Glomerular visceral epithelial cell (primary cell): Measurements from ENCODE around the gene SRRM2.
A peak's percentile ranks its signal among the peaks of the same experiment; 100 is the strongest.

Experiments used
- DNase-seq: peaks from one replicate; pipeline ENCODE4 v3.0.0-alpha.2; 2016; ENCODE audit errors: extremely low spot score

SRRM2 gene

DNA sequence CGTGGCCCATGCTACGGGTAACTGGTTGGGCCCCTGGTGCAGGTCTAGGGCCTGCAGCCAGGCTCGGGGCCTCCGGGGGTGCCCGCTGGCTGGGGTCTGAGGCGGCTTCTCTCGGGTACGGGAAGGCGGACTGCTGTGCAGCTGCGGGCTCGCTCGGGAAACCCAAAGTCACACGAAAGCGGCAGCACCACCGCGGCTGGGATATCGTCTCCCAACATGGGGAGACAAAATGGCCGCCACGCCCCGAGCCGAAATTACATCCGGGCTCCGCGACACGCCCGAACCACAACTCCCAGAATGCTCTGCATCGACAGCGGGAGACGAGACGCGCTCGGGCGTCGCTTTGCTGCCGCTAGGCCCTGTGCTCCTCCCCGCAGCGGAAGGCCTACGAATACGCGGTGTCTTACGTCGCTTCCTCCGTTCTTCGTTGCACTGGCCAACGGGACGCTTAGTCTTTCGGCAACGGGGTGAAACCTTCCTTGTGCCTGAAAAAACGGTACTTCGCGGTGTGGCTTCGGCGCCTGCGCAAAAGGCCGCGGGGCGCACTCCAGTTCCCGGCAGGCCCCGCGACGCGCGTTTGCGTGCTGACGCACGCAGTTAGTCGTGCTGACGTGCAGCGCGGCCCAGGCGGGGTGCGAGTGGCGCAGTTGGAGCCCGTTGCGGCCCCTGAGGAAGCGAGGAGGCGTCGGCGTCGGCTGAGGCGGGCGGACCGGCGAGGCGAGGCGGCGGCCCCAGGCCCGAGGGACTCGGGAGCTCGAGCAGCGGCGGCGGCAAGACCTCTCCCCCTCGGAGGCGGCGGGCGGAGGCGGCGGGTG, at the start of gene SRRM2:
Gene SRRM2 (plus strand): TSS at position 604 of the 815 bp plus-strand sequence. CDS start 3,727 bp downstream, outside the sequence.
- peak; percentile 92 for DNase-seq

DNA sequence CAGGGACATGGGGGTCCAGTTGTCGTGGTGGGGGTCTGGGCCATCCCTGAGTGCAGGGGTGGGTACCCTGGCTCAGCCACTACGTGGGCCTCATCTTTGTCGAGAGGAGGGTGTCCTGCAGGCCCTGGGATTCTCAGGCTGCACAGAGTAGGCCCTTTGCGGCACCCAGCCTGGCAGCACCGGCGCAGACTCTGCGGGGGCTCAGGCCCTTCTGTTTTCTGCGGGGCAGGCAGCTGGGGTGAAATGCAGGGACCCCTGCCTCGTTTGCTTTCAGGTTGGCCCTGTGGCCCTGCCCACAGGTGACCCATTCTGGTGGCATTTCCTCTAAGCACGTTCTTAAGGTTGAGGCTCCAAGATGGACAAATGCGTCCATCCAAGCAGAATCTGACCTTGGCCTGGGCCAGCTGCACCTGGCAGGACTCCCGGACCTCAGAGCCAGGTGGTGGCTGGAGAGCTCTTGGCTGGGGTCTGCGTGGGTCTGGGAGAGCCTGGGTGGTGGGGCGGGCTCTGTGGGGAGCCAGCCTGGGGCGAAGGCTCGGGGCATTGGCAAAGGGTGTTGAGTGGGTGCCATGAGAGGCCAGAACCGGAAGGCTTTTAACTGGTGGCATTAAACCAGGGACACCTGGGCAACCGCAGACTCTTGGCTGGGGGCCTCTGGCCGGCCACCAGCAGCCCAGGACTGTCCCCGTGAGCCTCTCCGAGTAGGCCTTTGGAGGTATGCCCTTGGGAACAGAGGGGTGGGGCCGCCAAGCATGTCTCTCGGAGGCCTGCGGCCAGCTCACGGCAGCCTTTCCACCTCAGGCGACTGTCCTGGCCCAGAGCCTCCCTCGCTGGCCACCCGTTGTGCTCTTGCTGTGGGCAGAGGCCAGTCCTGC, 49.3 kb upstream of the SRRM2 start:
- no peak for DNase-seq

DNA sequence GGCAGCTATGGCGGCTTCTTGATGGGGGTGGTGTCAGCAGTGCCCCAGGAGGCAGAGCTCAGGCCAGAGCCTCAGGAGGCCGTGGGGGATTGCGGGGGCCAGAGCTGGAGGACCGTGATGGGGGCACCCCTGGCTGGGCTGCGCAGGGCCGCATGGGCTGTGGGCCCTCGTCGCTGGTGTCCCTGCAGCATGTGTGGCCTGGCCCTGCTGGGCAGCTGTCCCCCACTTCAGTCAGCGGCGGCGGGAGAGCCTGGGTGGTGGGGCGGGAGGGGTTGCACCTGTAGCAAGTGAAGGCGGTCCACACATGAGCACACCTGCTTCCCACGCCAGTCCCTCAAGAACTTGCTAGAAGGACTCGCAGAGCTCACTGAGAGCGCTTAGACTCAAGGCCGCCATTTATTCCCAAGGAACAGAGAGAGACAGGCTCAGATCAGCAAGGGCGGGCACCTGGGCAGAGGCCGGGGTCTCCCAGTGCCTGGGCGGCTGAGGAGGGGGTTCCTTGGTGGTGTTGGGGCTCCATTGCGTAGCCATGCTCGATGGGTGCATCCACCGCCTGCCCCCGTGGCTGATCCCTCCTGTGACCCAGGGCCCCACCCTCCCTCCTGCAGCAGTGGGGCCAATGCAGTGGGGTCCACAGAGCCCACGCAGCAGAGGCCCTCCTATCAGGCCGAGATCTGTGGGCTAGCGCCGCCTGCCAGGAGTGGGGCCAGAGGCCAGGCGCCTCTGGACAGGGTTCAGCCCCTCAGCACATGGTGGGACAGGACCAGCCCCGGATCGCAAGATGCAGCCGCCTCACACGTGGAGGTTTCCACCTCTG, 48.1 kb upstream of the SRRM2 start:
- DNase-seq, result no peak

DNA sequence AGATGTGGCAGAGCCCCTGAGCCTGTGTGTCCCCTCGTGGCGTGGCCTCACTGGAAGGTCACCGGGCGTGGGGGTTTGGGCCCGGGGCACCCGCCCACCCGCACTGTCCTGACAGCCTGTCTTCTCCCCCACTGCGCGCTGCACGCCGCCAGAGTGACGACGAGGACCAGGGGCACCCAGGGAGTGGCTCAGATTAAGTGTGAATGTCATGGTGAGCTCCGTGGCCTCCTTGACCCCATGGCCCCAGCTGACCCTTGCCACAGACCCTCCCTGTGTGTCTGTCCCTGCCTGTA, 47.5 kb upstream of the SRRM2 start:
- no peak for DNase-seq

DNA sequence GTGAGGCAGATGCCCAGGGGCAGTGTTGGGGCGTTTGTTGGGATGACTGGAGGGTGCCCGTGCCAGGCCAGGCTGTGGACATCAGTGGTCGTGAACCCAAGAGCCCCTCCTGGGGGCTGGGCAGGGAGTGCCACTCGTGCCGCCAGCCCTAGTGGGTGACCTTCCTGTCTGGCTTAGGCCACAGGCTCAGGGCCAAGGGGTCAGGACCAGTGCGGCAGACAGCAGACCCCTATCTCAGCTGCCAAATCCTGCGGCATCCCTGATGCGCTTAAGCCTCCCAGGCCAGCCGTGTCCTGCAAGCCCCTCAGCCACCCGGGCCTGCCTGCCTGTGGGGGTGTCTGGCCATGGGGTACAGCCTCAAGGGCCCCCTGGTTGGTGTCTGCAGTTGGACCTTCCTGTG, 47.1 kb upstream of the SRRM2 start:
- no peak for DNase-seq

DNA sequence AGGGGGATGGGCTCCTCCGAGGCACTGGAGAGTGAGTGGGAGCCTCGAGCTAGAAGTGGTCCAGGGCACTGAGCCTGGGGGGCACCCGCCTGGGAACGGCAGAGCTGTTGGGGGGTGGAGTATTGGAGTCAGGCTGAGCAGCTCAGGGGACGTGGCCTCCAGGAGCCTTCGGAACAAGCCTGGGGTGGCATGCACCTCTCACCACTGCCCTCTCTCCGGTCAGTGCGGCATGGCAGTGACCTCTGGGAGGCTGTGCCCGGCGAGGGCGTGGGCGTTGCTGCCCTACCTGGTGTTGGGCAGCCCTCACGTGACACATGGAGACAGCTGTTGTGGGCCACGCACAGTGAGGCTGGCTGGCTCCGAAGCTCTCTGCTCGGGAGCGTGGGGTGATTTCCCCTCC, 46.4 kb upstream of the SRRM2 start:
- no peak for DNase-seq

DNA sequence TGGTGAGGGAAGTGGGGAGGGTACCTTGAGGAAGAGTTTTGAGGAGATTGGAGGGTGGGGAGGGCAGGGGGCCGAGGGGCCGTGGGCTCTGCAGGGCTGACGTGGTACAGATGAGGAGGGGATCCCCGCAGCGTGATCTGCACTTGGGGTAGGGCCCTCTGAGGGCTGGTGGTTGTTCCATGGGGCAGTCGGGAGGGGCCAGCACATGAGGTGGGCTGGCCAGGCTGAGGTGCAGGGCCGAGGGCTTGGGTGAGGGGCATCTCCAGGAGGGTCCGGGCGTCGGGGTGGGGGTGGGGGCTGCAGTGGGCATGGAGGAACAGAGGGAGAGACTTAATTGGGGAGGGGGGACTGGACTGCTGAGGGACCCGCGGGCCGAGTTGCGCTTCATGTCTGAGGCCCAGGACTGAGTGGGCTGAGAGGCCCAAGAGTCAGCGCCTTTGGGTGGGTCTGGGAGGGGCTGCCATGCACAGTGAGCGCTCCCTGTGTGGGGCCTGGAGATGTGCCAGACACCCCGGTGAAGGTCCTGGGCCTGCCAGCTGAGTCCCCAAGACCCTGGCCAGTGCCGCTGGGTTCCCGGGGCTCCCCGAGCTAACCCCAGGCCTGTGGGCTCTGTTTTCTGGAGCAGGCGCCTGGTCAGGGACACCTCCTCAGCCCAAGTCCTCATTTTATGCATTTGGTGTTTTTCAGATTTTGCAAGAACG, 45.7 kb upstream of the SRRM2 start:
- DNase-seq, result no peak

DNA sequence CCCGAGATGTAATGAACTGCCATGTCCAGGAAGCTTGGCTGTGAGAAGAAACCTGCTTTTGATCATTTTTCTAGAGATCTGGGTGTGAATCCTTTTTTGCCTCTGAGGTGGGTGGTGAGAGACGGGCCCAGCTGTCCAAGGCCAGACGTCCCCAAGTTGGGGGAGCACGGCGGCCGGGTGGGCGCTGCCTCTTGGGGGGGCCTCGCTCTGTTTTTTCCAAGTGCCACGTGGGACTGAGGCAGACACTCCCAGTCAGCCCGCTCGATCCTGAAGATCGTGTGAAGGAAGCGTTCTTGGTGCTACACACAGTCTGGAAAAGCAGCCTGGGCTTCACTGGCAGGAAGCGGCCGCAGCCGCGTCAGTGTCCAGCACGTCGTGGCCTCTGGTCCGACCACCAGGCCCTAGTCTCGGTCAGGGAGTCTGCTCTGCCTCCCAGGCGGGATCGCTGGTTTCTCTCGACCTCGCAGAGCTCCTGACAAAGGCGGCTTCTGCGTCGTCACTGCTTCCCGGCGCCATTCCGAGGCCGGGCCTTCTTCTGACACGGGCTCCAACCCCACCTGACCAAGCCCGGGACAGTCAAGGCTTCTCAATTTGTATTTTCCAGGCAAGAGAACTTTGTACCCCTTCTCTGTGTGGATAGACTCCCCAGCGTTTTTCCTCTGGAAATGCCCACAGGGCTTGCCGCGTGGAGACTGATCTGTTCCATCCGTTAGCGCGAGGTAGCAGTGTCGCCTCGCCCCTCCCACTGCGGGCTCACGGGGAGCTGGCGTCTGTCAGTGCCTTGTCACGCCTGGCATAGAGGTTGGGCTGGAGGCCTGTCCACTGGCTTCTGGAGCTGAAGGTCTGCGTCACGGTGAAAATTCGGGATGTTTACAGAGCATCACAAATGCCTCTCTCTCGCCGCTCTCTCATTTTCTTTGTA, 44.8 kb upstream of the SRRM2 start:
- no peak for DNase-seq

DNA sequence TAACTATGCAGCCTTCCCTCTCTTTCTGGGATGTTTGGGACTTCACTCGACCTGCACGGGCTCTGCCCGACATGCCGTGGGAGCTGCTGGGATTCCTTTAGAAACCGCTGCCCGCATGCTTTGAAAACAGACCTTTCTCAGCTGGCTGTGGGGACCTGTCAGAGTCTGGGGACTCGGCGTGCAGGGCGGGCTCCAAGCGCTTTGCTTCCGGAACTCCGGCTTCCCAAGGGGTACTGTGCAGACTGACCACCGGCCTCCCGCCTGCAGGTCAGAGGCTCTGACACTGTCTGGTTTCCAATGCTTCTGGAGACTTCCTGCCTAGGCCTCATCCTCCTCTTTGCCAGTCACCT, 44.2 kb upstream of the SRRM2 start:
- DNase-seq, result no peak

DNA sequence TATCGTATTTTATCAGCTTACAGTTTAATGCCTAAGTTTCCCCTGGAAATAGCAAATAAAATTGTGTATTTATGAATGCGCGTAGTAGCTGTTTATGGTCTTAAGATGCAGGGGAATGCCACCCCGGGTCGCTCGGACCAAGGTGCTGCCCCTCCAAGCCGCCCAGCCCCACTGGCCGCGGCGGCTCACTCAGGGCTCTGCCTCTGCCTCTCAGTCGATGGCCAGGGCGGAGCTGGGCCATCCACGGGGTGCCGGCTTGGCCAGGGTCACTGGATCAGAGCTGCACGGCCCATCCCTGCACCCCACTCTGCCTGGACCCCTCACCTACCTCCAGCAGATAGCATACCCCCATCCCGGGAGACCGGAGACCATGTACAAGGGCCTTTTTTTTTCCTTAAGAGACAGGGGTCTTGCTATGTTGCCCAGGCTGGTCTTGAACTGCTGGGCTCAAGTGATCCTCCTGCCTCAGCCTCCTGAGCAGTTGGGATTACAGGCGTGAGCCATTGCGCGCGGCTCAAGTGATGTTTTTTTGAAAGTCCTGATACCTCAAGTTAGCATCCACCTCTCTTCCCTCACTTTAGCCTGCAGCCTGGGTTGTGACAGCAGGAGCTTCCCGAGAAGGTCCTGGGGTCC, 43.4 kb upstream of the SRRM2 start:
- no peak for DNase-seq

DNA sequence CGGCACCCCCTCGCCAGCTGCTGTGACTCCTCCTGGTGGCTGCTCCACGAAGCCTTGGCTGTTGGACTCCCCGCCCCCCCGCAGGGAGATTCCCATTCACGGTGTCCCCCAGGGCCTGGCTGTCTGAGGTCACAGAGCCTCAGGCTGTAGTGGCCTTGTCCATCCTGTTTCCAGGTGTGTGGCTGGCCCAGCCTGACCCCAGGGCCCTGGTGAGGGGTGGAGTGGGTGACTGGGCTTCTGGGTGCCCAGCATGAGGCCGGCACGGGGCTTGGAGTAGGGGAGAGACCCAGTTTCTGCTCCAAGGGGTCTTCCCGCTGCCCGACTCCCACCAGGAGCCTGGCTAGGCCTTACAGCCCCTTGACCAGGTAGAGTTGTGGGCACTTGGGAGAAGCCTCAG, 42.9 kb upstream of the SRRM2 start:
- DNase-seq, result no peak

DNA sequence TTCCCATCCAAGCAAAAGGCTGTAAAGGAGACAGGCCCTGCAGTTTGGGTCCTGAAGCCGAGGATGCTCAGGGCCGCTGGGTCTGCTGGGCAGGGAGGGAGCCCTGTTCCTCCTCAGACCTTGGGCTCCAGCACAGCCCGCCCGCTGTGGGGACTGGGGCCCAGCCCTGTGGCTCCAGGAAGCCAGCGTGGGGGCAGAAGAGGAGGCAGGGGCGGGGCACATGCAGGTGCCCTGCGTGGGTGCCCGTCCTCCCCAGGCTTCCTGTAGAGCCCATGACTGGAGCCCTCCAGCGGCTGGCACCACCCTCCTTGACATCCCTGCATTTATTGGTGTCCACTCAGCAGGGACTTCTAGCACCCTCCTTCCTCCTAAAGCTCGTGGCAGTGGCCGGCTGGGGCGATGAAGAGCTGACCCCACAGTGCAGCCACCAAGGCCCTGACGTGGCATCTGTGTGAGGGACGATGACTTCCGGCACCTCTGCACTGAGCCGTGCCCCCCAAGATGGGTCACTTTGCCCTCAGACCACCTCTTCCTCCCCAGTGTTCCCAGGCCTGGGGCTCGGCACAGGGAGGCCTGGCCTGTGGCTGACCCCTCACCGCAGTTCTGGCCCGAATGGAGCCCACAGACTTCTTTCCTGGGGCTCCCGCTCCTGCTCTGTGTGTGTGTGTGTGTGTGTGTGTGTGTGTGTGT, 42.3 kb upstream of the SRRM2 start:
- DNase-seq, result no peak

DNA sequence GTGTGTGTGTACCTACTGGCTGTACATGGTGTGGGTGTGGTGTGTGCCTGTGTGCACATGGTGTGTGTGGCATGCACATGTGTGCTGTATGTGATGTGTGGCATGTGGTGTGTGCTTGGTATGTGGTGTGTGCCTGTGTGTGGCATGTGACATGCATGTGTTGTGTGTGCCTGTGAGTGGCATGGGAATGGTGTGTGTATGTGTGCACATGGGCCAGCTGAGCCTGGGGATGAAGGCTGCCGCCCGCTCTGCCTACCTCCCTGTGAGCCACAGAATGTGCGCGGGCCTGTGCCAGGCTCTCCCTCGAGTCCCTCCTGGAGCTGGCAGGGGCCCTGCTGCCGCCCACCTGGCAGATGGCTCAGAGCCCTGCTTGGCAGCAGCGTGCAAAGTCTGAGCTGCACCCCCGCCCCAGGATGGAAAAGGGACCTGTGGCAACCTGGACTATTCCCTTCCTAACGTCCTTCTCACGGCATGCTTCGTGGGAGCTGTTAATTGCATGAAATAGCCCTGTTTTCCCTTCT, 41.7 kb upstream of the SRRM2 start:
- no peak for DNase-seq

DNA sequence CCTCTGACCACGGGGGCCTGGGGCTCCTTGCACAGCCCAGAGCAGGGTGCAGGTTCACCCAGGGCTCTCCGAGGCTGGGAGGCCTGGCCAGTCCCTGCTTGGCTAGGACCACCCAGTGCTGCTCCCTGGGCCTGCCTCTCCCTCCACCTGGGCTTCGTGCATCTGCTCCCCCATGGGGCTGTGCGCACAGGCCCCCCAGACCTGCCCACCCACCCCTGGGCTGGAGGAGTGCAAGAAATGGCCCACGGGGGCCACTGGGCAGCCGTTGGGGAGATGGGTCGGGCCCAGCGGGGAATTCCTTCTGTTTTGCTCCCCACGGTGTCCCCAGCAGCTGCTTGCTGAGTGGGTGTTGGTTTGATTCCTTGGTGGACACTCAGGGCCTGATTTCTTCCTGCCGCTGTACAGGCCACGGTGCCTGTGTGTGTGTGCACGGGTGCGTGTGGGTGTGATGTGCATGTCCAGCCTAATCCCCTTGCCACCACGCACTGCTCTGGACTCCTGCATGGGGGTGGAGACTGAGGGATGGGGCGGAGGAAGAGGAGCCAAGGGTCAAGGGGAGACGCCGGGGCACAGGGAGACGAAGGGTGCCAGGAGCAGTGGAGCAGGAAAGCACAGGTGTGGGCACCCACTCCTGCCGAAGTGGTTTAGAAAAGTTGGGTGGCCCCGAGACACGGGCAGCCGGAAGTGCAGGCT, 40.9 kb upstream of the SRRM2 start:
- no peak for DNase-seq

DNA sequence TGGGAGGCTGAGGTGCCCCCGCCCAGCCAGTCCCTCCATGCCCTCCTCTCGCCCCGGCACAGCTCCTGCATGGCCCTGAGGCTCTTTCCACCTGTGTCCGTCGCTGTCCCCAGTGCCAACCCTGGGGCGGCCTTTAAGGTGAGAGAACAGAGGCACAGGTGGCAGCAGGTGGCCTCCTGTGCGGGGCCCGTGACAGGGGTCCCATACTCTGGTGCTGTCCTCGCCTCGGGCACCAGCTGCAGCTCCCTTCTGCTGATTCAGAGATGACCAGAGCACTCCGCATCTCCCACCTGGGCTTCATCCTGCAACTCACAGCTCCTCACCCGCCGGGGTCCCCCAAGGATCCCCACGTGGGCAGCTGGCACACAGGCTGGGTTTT, 40.4 kb upstream of the SRRM2 start:
- DNase-seq, result no peak

DNA sequence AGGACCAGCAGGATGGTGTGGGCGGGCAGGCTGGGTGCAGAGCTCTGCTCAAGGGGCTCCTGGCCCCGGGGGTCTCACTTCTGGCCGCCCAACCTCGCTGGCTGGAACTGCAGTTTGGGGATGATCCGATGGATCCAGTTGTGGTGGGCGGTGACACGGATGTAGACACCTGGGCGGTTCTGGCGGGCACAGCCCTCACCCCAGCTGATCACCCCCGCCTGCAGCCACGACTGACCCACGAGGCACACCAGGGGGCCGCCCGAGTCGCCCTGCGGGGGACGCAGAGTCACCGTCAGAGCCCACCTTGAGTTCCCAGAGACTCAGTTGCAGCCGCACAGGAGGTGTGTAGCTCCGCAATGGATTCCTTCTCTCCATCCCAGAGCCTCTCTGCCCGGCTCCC, 39.9 kb upstream of the SRRM2 start:
- no peak for DNase-seq

DNA sequence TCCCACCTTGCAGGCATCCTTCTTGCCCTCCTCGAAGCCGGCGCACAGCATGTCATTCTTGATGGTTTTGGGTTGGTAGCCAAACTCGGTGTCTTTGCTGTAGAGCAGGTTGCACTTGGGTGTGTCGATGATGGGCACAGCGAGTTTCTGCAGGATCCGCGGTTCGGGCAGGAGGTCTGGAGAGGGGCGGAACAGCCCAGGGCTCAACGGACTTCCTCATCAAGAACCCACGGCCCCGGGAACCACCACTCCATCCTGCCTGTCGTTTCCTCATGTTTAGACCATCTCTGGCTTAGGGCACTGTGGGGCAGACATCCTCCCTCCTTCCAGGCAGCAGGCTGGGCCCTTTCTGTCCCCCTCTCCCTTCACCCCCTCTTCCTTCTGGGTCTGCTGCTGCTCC, 38.9 kb upstream of the SRRM2 start:
- no peak for DNase-seq

DNA sequence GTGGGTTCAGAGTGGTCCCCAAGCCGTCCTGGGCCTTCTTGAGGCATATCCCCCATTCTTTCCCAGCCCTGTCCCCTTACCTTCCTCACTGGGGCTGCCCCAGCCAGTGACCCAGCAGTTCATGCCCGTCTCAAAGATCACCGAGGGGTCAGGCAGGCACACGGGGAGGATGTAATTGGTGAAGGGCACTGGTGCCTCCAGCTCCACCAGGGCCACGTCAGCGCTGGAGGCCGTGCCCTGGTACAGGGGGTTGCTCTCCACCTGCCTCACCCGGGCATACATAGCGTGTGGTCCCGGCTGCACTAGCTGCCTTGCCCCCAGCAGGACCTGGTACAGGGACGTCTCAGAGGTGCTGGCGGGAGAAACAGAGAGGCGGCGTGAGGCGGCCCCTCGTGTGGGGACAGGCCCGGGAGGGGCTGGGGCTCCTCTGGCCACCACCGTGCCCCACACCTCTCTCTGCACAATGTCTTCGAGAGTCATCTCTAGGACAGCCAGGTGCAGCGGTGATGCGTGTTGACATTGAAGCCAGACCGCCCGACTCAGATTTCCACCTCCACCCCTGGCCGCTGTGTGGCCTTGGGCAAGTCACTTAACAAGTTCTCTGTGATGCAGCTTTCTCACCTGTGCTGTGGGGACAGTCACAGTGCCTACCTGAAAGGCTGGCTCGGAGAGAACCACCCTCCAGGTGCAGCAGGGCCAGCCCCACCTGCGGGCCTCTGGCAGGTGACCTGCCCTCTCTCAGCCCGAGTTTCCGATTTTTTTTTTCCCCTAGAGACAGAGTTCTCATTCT, 38.3 kb upstream of the SRRM2 start:
- DNase-seq, result no peak
